KOPT-K1 (cell line): Measurements from ENCODE around the gene RASGRP4.
A peak's percentile ranks its signal among the peaks of the same experiment; 100 is the strongest.

ENCODE experiments used
- H3K27ac ChIP-seq: fragments of 200-600 bp; sonication (generic); 2 replicates; pipeline ENCODE4 v1.5.1; 2016; ENCODE audit warnings: antibody characterized with exemption, mild to moderate bottlenecking, low read depth, low read length; ENCODE audit not compliant: poor library complexity, severe bottlenecking
- H3K36me3 ChIP-seq: fragments of 200-600 bp; sonication (generic); 2 replicates; pipeline ENCODE4 v1.5.1; 2017; ENCODE audit warnings: antibody characterized with exemption, mild to moderate bottlenecking, low read length, moderate library complexity; ENCODE audit not compliant: insufficient read depth
- H3K9me3 ChIP-seq: fragments of 200-600 bp; sonication (generic); 2 replicates; pipeline ENCODE4 v1.5.1; 2017; ENCODE audit warnings: antibody characterized with exemption, low read length, mild to moderate bottlenecking; ENCODE audit not compliant: insufficient read depth, poor library complexity, severe bottlenecking

RASGRP4 gene

GRCh38 chr19:38384209-38385027 lies 41.6 kb downstream of the RASGRP4 start:
- H3K27ac ChIP-seq, result no peak overlapping the region
- no peaks in the 10 kb centered on the region for H3K9me3 ChIP-seq
- peaks cover 59% of the 10 kb centered on the region for H3K36me3 ChIP-seq

GRCh38 chr19:38383743-38384142 lies 42.3 kb downstream of the RASGRP4 start:
- Histone ChIP-seq H3K9me3 (no peaks in the 10 kb centered on the region), H3K27ac (no peak overlapping the region), H3K36me3 (peaks cover 66% of the 10 kb centered on the region)

- H3K9me3 ChIP-seq, result no peaks in the 10 kb centered on the region
- H3K36me3 ChIP-seq, result peaks cover 68% of the 10 kb centered on the region
- no peak overlapping the region for H3K27ac ChIP-seq
These were observed 42.8 kb downstream of the RASGRP4 start for GRCh38 chr19:38383184-38383583.

- H3K36me3 ChIP-seq, result peaks cover 88% of the 10 kb centered on the region
- no peak overlapping the region for H3K27ac ChIP-seq
- no peaks in the 10 kb centered on the region for H3K9me3 ChIP-seq
These were observed 44.9 kb downstream of the RASGRP4 start for GRCh38 chr19:38381138-38381537.

GRCh38 chr19:38378866-38379265 lies 47.2 kb downstream of the RASGRP4 start:
- no peak overlapping the region for H3K27ac ChIP-seq
- H3K9me3 ChIP-seq, result no peaks in the 10 kb centered on the region
- peaks cover 73% of the 10 kb centered on the region for H3K36me3 ChIP-seq

- Histone ChIP-seq H3K27ac (no peak overlapping the region), H3K9me3 (no peaks in the 10 kb centered on the region), H3K36me3 (peaks cover 55% of the 10 kb centered on the region)
These were observed 49.0 kb downstream of the RASGRP4 start for GRCh38 chr19:38377052-38377451.

GRCh38 chr19:38376576-38376975 lies 49.4 kb downstream of the RASGRP4 start:
- no peaks in the 10 kb centered on the region for H3K9me3 ChIP-seq
- no peak overlapping the region for H3K27ac ChIP-seq
- H3K36me3 ChIP-seq, result peaks cover 50% of the 10 kb centered on the region

GRCh38 chr19:38375748-38376147 lies 50.3 kb downstream of the RASGRP4 start:
- Histone ChIP-seq H3K36me3 (peaks cover 42% of the 10 kb centered on the region), H3K27ac (peak overlapping the region; percentile 87), H3K9me3 (no peaks in the 10 kb centered on the region)

GRCh38 chr19:38375098-38375493 lies 50.9 kb downstream of the RASGRP4 start:
- peaks cover 35% of the 10 kb centered on the region for H3K36me3 ChIP-seq
- H3K9me3 ChIP-seq, result no peaks in the 10 kb centered on the region
- H3K27ac ChIP-seq, result peak overlapping the region; percentile 87

GRCh38 chr19:38374332-38375097 lies 51.5 kb downstream of the RASGRP4 start, which contains the start of gene PSMD8:
Gene PSMD8, plus strand, starts transcription at chr19:38374571. Its CDS starts 31 bp downstream, at chr19:38374602.
- H3K27ac ChIP-seq, result peak within 1 kb of the TSS; percentile 87
- H3K9me3 ChIP-seq, result no peaks in the 10 kb centered on the region
- H3K36me3 ChIP-seq, result peaks cover 31% of the 10 kb centered on the region

- H3K27ac ChIP-seq, result peak overlapping the region; percentile 87
These were observed 52.1 kb downstream of the RASGRP4 start for GRCh38 chr19:38373907-38374331.

GRCh38 chr19:38371081-38371480 lies 54.9 kb downstream of the RASGRP4 start:
- peaks cover under 1% of the 10 kb centered on the region; the same call in 1 of the 2 replicates for H3K36me3 ChIP-seq
- no peak overlapping the region for H3K27ac ChIP-seq
- H3K9me3 ChIP-seq, result no peaks in the 10 kb centered on the region

More at GRCh38 chr19:38373907-38374331, 52.1 kb downstream of the RASGRP4 start:
- no peaks in the 10 kb centered on the region for H3K9me3 ChIP-seq
- H3K36me3 ChIP-seq, result peaks cover 25% of the 10 kb centered on the region

GRCh38 chr19:38370299-38370698 lies 55.7 kb downstream of the RASGRP4 start:
- H3K36me3 ChIP-seq, result no peaks in the 10 kb centered on the region
- no peak overlapping the region for H3K27ac ChIP-seq
- H3K9me3 ChIP-seq, result peaks cover 1% of the 10 kb centered on the region

- H3K9me3 ChIP-seq, result peaks cover 8% of the 10 kb centered on the region
- no peak overlapping the region for H3K27ac ChIP-seq
- no peaks in the 10 kb centered on the region for H3K36me3 ChIP-seq
These were observed 56.4 kb downstream of the RASGRP4 start for GRCh38 chr19:38369584-38369983.

- peaks cover 9% of the 10 kb centered on the region for H3K9me3 ChIP-seq
- no peak overlapping the region for H3K27ac ChIP-seq
- H3K36me3 ChIP-seq, result no peaks in the 10 kb centered on the region
These were observed 59.0 kb downstream of the RASGRP4 start for GRCh38 chr19:38367041-38367440.
